ENCODE results near the gene OR2T34.

GRCh38 chr1:248621770-248622169 is 47.2 kb upstream of the OR2T34 start:
- no peak for TF ChIP-seq CTCF (IDR thresholded peaks at IDR 0.05)
- no peak for TF ChIP-seq POLR2A (IDR thresholded peaks at IDR 0.05)
